HEK293T (cell line): Measurements from ENCODE around the gene TLR6.

ENCODE experiments used
- CTCF ChIA-PET: fragments of 350-600 bp; formaldehyde crosslinking; extraction: SDS; loops from one replicate; lab custom pipeline; 2021; ENCODE audit warnings: antibody characterized with exemption, inconsistent platforms; lab: Yijun Ruan, JAX
- POLR2A ChIA-PET: fragments of 350-600 bp; formaldehyde crosslinking; extraction: SDS; loops from one replicate; lab custom pipeline; 2020; ENCODE audit warnings: antibody characterized with exemption, inconsistent platforms; lab: Yijun Ruan, JAX
- DNase-seq: peaks from one replicate; pipeline ENCODE4 v3.0.0; 2012; ENCODE audit warnings: mixed read lengths; ENCODE audit errors: extremely low spot score
- ARNT ChIP-seq: fragments of 450-650 bp; IDR thresholded peaks from 2 replicates; pipeline ENCODE4 v1.6.1; 2017; ENCODE audit warnings: mild to moderate bottlenecking
- BHLHE40 ChIP-seq: fragments of 450-650 bp; IDR thresholded peaks from 2 replicates; pipeline ENCODE4 v1.6.1; 2016; ENCODE audit warnings: mild to moderate bottlenecking, moderate library complexity, borderline replicate concordance
- CTBP1 ChIP-seq: fragments of 450-650 bp; IDR thresholded peaks from 2 replicates; pipeline ENCODE4 v1.6.1; 2016; ENCODE audit warnings: borderline replicate concordance
- ELF4 ChIP-seq: fragments of 450-650 bp; IDR thresholded peaks from 2 replicates; pipeline ENCODE4 v1.6.1; 2017; ENCODE audit warnings: antibody characterized with exemption
- FOXA1 ChIP-seq: fragments of 450-650 bp; IDR thresholded peaks from 2 replicates; pipeline ENCODE4 v1.6.1; 2016; ENCODE audit warnings: mild to moderate bottlenecking
- FOXK2 ChIP-seq: fragments of 450-650 bp; IDR thresholded peaks from 2 replicates; pipeline ENCODE4 v1.6.1; 2016; ENCODE audit warnings: mild to moderate bottlenecking
- FOXM1 ChIP-seq: fragments of 450-650 bp; IDR thresholded peaks from 2 replicates; pipeline ENCODE4 v1.6.1; 2017; ENCODE audit warnings: mild to moderate bottlenecking, borderline replicate concordance
- HDGF ChIP-seq: fragments of 450-650 bp; IDR thresholded peaks from 2 replicates; pipeline ENCODE4 v1.6.1; 2017; ENCODE audit warnings: antibody characterized with exemption, borderline replicate concordance
- L3MBTL2 ChIP-seq: fragments of 450-650 bp; conservative IDR thresholded peaks from 2 replicates; pipeline ENCODE4 v1.6.1; 2016; ENCODE audit warnings: mild to moderate bottlenecking
- LEF1 ChIP-seq: fragments of 450-650 bp; IDR thresholded peaks from 2 replicates; pipeline ENCODE4 v1.6.1; 2017; ENCODE audit warnings: mild to moderate bottlenecking, borderline replicate concordance
- NFRKB ChIP-seq: fragments of 450-650 bp; IDR thresholded peaks from 2 replicates; pipeline ENCODE4 v1.6.1; 2016; ENCODE audit warnings: mild to moderate bottlenecking, moderate library complexity
- SP1 ChIP-seq: fragments of 450-650 bp; IDR thresholded peaks from 2 replicates; pipeline ENCODE4 v1.6.1; 2017
- SUZ12 ChIP-seq: fragments of 450-650 bp; IDR thresholded peaks from 2 replicates; pipeline ENCODE4 v1.6.1; 2016; ENCODE audit warnings: mild to moderate bottlenecking
- TARDBP ChIP-seq: fragments of 450-650 bp; IDR thresholded peaks from 2 replicates; pipeline ENCODE4 v1.6.1; 2016
- ZNF384 ChIP-seq: fragments of 450-650 bp; IDR thresholded peaks from 2 replicates; pipeline ENCODE4 v1.6.1; 2016
- TF ChIP-seq, protein P1 (sequence below): fragments of 450-650 bp; IDR thresholded peaks from 2 replicates; pipeline ENCODE4 v1.6.1; 2016

Gene TLR6, protein sequence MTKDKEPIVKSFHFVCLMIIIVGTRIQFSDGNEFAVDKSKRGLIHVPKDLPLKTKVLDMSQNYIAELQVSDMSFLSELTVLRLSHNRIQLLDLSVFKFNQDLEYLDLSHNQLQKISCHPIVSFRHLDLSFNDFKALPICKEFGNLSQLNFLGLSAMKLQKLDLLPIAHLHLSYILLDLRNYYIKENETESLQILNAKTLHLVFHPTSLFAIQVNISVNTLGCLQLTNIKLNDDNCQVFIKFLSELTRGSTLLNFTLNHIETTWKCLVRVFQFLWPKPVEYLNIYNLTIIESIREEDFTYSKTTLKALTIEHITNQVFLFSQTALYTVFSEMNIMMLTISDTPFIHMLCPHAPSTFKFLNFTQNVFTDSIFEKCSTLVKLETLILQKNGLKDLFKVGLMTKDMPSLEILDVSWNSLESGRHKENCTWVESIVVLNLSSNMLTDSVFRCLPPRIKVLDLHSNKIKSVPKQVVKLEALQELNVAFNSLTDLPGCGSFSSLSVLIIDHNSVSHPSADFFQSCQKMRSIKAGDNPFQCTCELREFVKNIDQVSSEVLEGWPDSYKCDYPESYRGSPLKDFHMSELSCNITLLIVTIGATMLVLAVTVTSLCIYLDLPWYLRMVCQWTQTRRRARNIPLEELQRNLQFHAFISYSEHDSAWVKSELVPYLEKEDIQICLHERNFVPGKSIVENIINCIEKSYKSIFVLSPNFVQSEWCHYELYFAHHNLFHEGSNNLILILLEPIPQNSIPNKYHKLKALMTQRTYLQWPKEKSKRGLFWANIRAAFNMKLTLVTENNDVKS

DNA sequence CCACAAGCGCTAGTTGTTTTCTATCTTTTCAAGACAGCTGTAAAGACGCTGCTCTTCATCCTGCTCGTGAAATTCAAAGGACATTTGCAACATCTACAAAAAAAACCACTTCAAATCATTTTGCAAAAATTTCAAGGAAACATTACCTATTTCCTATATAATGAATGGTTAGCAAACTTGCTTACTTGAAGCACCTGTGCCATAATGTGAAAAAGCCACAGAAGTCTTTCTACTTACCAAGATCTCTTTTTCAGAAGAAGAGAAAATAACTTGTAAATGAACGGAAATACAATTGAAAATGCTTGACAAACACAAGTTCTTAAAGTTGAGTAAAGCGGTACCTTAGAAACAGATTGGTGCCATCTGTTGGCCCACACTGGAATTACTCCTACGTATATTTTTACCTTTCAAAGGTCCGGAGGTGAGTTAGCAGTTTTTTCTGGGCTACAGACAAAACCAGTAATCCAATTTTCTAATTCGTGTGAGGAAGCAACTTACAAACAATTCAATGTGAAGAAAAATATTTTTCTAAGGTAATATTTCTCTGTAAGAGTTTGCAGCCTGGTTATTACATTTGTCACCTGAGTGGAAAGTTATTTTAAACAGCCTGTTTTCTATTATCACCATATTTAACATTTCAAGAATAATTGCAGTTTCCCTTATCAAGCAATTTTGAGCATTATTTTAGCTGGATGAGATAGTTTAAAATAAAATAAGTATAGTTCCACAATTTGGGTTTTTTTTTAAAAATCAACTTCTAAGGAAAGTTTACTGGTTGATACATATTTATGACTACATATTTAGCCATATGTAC, at the start of gene TLR6:
TSS of gene TLR6 (minus strand) at position 294 of the 814 bp plus-strand sequence. CDS start 27,344 bp downstream, outside the sequence.
- TF ChIP-seq ARNT (no peak), NFRKB (no peak), HDGF (no peak), TARDBP (no peak), CTBP1 (no peak), LEF1 (no peak), L3MBTL2 (no peak), SP1 (no peak), FOXK2 (no peak), SUZ12 (no peak), ELF4 (no peak), FOXA1 (no peak), ZNF384 (no peak), FOXM1 (no peak), BHLHE40 (no peak)
- TF ChIP-seq, protein P1, sequence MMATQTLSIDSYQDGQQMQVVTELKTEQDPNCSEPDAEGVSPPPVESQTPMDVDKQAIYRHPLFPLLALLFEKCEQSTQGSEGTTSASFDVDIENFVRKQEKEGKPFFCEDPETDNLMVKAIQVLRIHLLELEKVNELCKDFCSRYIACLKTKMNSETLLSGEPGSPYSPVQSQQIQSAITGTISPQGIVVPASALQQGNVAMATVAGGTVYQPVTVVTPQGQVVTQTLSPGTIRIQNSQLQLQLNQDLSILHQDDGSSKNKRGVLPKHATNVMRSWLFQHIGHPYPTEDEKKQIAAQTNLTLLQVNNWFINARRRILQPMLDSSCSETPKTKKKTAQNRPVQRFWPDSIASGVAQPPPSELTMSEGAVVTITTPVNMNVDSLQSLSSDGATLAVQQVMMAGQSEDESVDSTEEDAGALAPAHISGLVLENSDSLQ = no peak
- POLR2A ChIA-PET = interaction anchor here (1.4 kb wide), 1 partner anchor 10 kb away, joined by 7 read pairs; the partner anchor contains the start of gene FAM114A1
- peak; percentile 26 for DNase-seq
- CTCF ChIA-PET = interaction anchor here (0.6 to 1.8 kb wide), 3 partner anchors 97 to 127 kb away, joined by 4 to 9 read pairs (median 5); no protein-coding TSS in a partner anchor

DNA sequence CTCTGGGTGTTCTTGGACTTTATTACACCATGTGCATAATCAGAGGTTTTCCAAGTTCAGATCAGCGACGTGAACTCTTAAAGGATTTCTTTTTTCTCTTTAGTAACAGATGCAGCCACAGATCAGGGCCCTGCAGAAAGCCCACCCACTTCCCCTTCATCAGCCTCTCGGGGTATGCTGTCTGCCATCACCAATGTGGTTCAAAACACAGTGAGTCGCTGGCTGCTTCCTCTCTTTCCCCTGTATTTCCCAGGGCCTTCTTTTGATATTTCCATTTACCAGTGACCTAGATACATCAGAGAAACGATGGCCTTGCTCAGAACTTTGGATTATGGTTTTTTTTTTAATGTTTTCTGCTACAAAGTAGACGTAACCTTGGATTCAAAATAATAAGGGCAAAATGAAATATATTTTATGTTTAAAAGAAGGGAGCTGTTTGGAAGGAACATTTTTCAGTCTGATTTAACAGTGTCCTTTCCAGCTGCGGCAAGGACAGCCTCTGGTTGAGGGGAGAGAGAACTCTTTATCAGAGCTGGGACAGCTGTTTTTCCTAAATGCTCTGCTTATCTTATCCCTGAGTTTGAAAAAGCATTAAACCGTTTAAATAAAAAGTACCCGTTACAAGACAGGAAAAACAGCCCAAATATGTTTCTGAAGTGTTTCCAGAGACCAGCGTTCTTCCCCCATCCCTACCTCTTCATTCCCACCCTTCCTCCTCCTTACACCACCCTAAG, 49.2 kb upstream of the TLR6 start:
- no peak for DNase-seq
- POLR2A ChIA-PET = no interaction called here
- CTCF ChIA-PET = interaction anchor here (2.1 kb wide), 1 partner anchor 229 kb away, joined by 6 read pairs; no protein-coding TSS in a partner anchor
- TF ChIP-seq ELF4 = no peak
- no peak for TF ChIP-seq ARNT
- no peak for TF ChIP-seq FOXA1
- TF ChIP-seq FOXK2 = no peak
- no peak for TF ChIP-seq BHLHE40
- no peak for TF ChIP-seq ZNF384
- TF ChIP-seq, protein P1 = no peak
- TF ChIP-seq L3MBTL2 = no peak
- no peak for TF ChIP-seq LEF1
- no peak for TF ChIP-seq HDGF
- no peak for TF ChIP-seq SP1
- TF ChIP-seq CTBP1 = no peak
- TF ChIP-seq FOXM1 = no peak
- no peak for TF ChIP-seq NFRKB
- TF ChIP-seq SUZ12 = no peak
- no peak for TF ChIP-seq TARDBP

DNA sequence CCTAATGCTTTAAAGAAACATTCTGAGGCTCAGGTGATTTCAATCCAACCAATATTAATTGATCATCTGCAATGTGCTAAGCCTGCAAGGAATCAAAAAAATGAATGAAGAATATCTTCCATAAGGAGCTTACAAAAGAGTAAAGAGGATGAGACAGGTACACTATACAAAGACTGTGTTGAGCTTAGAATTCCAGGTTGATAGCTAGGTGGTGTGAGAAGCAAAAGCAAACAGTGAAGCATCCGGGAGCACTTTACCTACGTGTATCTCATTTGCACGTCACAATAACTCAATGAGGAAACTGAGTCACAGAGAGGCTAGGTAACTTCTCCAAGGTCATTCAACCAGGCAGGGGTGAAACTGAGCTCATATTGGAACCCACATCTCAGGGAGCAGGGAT, 48.1 kb upstream of the TLR6 start:
- ChIA-PET POLR2A (no interaction called here), CTCF (interaction anchor here (0.9 kb wide), 1 partner anchor 230 kb away, joined by 4 read pairs; no protein-coding TSS in a partner anchor)
- DNase-seq = no peak
- TF ChIP-seq, protein P1 = no peak
- no peak for TF ChIP-seq LEF1
- TF ChIP-seq L3MBTL2 = no peak
- no peak for TF ChIP-seq ARNT
- TF ChIP-seq HDGF = no peak
- TF ChIP-seq CTBP1 = no peak
- TF ChIP-seq BHLHE40 = no peak
- no peak for TF ChIP-seq SUZ12
- TF ChIP-seq ELF4 = no peak

DNA sequence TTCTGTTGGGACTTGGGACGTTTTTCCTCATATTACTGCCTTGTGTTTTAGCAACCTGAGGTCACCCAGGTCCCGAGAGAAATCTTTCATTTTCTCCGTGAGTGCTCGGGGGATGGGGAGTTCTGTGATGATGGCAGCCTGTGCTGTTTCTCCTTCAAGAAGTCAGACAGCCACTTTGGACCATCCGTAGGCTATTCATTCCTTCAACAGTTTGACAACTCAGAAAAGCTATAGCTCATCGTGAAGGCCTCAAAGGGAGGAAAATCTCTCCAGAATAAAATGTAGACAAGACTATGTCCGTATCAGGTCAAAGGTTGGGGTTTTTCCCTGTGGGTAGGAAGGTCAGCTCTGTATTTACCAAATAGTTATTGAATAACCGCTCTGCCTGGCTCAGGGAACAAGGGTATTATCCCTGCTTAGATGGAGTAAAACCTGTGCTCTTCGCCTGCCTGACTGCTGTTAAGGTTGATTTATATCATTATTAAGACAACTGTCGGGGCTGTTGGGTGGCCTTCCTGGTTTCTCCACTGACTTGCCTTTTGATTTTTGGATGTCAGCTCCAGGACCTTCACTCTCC, 47.6 kb upstream of the TLR6 start:
- ChIA-PET POLR2A (no interaction called here), CTCF (no interaction called here)
- DNase-seq = no peak
- no peak for TF ChIP-seq ARNT
- TF ChIP-seq, protein P1 = no peak
- no peak for TF ChIP-seq TARDBP
- TF ChIP-seq ZNF384 = no peak
- no peak for TF ChIP-seq FOXK2
- TF ChIP-seq NFRKB = no peak
- TF ChIP-seq BHLHE40 = no peak
